Stimulated activated CD4-positive, alpha-beta T cell treated with anti-CD3 and anti-CD28 coated beads, TNF-alpha, amount 100 ng/mL, for 1 hour (primary cell): ENCODE results near the gene RPRD2.

Experiments used
- DNase-seq, 3 donors: peaks; one replicate each; pipeline ENCODE4 v3.0.0-alpha.2; 2020; ENCODE audit warnings: low read depth in 3 of 3, low spot score in 1 of 3

RPRD2 gene

DNA sequence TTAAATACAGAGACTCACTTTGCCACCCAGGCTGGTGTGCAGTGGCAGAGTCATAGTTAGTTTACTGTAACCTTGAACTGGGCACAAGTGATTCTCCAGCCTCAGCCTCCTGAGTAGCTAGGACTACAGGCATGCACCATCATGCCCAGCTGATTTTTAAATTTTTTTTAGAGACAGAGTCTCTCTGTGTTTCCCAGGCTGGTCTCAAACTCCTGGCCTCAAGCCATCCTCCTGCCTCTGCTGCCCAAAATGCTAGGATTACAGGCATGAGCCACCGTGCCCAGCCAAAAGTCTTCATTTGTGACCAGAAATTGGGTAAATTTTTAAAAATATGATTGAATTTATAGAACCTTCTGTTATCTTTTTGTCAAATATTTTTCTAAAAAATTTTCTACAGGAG is 105.3 kb downstream of the RPRD2 start:
- DNase-seq, result no peak

DNA sequence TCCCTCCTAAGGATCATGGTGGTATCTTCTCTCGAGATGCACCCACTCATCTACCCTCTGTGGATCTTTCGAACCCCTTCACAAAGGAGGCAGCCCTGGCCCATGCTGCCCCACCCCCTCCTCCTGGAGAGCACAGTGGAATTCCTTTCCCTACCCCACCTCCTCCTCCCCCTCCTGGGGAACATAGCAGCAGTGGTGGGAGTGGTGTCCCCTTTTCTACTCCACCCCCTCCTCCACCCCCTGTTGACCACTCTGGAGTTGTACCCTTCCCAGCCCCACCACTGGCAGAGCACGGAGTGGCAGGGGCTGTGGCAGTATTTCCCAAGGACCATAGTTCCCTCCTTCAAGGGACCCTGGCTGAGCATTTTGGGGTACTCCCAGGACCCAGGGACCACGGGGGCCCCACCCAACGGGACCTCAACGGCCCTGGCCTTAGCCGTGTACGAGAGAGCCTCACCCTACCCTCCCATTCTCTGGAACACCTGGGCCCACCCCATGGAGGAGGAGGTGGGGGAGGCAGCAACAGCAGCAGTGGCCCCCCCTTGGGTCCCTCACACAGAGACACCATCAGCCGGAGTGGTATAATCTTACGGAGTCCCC is 108.8 kb downstream of the RPRD2 start:
- DNase-seq, result no peak

- no peak for DNase-seq
Measured at GRCh38 chr1:150473659-150474058, 109.7 kb downstream of the RPRD2 start.

DNA sequence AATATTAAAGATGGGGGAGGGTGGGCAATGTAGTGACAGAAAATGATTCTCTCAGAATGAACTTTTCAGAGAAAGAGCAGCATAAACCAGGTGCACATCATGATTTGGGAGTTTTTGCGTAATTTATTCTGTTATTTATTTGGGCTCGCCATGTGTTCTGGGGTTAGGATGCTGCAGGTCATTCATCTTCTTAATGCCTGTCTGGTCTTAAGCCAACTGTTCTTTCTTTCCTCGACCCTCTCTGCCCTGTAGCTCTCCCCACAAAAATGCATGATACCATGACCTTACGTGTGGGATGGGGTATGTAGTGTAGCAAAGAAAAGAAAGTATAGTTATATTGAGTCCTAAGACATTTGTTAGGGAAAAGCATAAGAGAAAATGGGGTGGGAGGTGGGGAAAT is 110.9 kb downstream of the RPRD2 start:
- no peak for DNase-seq

DNA sequence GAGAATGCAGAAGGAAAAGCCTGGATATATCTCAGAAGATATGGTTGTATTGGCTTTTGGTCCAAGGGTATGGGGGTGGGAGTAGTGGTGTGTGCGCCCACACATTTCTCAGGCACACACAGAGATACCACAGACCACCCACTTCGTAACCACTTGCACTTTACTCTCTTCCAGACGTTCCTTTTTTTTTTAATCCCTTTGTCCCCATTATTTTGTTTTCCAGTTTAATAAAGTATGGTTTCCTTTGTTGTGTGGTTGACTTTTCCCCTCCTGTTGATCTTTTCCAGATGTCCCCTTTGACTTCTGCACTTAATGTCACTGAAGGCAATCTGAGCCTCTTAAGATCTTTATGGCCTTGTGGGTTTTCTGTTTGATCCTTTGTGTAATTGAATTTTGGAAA is 112.8 kb downstream of the RPRD2 start:
- no peak for DNase-seq

- DNase-seq, result no peak
Measured at GRCh38 chr1:150477320-150477719, 113.4 kb downstream of the RPRD2 start.

DNA sequence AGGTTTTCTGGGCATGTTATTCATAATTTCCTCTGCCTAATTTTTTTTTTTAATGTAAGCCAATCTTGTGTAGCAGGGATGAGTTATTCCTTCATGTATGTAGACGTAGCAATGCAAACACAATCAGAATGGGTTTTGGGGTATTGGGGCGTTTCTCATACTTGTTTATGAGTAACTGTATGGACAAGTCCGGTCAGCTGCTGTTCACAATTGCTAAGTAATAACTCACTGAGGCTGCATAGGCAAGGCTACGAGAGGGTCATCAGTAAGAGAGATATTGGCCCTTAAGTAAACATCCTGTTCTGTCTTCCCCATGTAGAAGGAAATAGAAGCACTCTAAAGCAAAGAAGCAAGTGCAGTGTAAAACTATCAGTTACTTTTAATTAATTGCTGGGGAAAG is 113.8 kb downstream of the RPRD2 start:
- no peak for DNase-seq

- no peak for DNase-seq
Measured at GRCh38 chr1:150479370-150479769, 115.4 kb downstream of the RPRD2 start.

GRCh38 chr1:150479927-150480352 is 116.0 kb downstream of the RPRD2 start:
- DNase-seq, result no peak

DNA sequence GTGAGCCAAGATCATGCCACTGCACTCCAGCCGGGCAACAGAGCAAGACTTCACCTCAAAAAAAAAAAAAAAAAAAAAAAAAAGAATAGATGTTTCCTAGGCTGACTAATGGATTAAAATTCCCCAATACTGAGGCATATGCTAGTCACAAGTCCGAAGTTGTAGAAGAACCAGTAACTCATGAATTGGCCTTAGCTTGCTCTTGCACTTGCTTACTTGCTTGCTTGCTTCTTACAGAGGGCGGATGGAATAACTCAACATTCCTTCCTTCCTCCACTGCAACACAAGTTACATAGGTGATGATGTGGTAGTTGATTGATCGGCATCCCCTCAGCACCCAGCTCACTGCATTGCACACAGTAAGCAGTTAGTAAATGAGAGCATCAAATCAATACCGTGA is 120.5 kb downstream of the RPRD2 start:
- DNase-seq, result no peak

DNA sequence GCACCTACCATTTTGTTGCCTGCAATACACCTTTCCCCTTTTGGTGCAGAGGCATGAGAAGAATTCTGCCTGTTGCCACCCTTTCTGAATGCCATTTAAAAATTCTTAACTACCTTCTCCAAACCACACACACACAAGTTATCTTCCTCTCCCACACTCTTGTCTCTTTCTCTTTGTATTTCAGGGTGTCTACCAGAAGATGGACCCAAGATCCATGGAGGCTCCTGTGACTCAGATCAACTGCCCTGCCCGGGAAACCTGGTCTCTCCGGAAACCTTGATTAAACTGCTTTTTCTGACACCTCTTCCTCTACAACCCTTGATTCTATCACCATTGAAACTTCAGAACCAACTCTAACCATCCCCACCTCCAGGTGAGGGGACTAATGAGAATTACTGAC is 120.9 kb downstream of the RPRD2 start:
- no peak for DNase-seq

DNA sequence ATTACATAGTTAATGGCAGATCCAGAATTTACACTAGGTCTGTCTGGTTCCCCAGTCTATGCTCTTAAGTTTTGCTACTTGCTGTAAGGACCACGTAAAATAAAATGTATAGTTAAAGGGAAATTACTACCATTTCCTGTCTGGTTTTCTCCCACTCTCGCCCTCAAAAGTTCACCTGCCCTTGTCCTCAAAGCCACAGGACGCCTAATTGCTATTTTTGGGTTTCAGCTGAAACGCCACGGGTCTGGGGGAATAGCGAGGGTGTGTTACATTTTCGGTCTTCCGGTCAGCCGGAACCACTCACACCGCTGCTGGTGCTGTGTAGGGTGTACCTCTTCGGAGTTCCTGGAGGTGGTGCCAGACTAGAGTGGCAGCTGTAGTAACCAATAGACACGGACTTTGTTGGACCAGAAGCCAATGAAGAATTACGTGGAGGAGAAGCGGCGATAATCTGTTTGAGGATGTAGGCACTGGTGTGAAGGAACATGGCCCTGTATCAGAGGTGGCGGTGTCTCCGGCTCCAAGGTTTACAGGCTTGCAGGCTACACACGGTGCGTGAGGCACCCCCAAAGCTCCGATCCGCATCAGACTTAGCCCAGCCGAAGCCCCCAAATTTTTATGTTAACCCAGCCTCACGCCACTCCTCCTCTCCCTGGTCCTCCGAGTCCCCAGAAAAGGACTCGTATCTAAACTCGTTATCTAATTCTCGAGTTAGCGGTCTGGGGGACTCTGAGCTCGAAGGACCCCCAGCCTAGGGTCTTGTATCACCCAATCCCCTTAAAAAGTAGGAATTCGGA is 123.2 kb downstream of the RPRD2 start, which contains the start of gene TARS2:
TSS of gene TARS2 (plus strand) at position 454 of the 797 bp plus-strand sequence. CDS start at position 486, 32 bp downstream.
- peak; percentile 76 to 88 (median 87) for DNase-seq

GRCh38 chr1:150487763-150488115 is 123.8 kb downstream of the RPRD2 start:
- DNase-seq, result no peak

DNA sequence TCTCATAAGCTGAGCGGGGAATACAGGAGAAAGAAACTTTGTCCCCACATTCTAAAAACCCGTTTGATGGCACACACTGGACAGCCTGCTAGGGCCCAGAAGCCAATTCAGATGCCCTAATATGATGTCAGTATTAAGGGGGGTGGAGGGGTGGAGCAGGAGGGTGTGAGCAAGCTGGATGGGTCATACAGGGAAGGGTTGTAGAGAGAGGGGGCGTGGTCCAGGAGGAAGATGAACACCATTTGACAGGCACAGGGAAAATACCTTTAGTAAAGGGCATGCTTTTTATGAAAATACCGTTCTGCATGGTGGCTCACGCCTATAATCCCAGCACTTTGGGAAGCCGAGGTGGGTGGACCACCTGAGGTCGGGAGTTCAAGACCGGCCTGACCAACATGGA is 129.2 kb downstream of the RPRD2 start:
- DNase-seq, result no peak

DNA sequence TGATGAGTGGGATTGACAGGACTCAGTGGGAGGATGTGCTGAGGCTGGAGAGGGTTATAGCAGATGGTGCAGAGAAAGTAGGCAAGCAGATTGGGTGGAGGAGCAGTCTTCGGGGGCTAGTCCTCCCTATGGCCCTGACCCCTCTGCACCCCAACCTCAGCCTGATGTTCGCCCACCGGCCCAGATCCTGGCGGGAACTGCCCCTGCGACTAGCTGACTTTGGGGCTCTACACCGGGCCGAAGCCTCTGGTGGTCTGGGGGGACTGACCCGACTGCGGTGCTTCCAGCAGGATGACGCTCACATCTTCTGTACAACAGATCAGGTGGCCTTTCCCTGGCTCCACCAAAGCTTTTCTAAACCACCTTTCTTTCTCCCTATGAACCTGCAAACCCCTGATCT is 134.4 kb downstream of the RPRD2 start:
- DNase-seq, result no peak

DNA sequence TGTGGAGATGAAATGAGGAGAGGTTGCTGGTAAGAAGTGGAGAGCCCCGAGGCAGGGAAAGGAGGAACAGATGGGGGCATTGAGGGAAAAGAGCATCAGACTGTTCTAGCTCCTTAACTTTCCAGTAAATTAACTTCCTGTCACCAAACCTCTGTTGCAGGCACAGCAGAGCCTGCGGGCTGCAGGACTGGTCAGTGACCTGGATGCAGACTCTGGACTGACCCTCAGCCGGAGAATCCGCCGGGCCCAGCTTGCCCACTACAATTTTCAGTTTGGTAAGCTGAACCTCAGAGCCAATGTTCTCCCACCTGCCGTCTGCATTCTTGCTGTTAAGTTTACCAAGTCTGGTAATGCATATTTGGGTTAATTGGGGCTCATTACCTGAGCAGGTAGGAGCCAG is 141.5 kb downstream of the RPRD2 start:
- DNase-seq, result no peak

- no peak for DNase-seq
Measured at GRCh38 chr1:150507912-150508864, 144.2 kb downstream of the RPRD2 start, which contains the start of gene ECM1. Gene ECM1 (plus strand): TSS chr1:150508109. CDS start chr1:150508210, 101 bp downstream.

DNA sequence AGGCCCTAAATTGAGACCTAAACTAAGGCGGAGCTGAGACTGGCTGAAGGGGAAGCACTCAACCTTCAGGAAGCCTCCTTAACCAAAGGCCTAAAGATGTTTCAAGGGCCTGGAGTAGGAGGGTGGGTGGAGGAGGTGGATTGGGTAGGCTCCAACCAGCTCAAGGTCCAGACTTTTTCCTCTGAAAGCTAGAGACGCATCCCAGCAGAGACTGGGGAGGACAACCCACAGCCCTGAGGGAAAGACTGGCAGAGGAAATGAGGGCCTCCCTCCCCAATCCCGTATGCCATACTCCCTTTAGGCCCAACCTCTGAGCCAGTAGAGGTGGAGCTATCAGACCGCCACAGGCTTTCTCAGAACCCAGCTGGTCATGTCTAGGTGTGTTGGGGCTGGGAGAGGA is 145.0 kb downstream of the RPRD2 start:
- DNase-seq, result no peak

GRCh38 chr1:150511551-150511950 is 147.6 kb downstream of the RPRD2 start:
- no peak for DNase-seq

GRCh38 chr1:150511985-150512660 is 148.2 kb downstream of the RPRD2 start:
- no peak for DNase-seq

GRCh38 chr1:150512846-150513245 is 148.9 kb downstream of the RPRD2 start:
- DNase-seq, result no peak
